Measurements from ENCODE around the gene ITPRIPL2.

ITPRIPL2 gene

DNA sequence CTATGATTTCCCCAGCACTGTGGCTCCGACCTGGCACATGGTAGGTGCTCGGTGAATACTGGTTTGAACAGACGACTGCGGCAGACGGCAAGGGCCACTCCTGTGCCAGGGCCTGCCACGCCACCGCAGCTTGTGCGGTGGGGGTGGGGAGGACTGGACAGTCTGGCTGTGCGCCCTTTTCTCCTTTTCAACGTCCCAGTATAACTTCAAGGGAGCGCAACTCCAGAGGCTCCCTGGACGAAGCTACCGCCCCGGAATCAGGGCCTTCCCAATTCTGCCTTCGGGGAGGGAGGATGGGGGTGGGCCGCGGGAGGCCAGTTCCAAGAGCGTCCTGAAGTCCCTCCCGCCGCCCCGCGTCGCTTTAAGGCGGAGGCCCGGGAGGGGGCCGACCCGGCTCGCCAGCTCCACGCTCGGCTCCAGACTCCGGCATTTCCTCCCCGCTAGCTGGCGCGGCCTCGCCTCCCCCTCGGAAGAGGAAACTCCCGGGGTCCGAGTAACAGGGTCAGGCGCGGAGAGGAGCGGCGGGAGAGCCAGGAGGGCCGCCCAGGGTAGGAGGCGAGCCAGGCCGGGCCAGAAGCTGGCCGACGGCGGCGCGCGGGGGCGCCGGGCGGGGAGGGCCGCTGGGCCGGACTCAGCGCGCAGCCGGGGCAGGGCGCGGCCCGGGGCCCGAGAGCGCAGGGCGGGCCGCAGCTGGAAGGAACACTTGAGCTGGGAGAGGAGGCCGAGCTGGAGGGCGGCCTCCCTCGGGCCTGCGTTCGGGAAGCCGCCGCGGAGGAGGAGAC is at the start of gene ITPRIPL2:
Gene ITPRIPL2, plus strand, starts transcription at position 388 of the 782 bp plus-strand sequence. CDS start 498 bp downstream, outside the sequence.
- DNase-seq: peak; percentile 90

GRCh38 chr16:19066988-19067348 is 46.8 kb upstream of the ITPRIPL2 start:
- DNase-seq: no peak

DNA sequence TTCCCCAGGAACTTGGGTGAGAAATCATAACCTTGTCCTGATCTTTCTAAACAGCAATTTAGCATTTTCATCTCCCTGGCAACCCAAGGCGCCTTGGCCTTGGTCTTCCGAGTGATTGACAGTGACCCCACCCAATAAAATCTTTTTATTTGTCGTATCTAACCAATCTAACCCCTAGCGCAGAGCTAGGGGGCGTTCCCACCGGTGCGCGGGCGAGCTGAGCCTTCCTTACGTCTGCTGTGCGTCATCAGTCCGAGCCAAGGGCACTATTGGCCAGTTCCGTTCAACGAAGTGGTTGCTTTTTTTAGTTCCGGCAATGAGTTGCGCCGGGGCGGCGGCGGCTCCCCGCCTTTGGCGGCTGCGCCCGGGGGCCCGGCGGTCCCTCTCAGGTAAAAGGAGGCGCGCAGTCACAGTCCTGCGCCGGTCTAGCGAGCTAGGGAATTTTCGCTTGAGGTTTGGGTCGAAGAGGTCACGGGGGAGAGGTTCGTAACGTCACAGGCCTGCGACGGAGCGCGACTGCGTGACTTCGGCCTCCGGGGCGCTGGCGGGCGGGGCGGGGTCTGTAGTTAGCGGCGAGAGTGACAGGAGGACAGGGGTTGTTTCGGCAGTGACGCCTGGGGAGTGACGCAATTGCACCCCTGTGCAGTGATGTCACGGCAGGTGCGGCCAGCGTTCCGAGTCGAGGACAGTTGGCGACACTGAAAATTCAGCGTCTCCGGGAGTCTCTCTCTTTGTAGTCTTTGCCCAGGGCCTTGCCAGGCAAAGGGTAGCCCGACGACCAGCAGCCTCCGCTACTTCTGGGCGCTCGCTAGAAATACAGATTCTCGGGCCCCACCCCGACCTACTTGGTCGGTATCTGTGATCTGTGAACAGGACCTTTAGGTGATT is 46.2 kb upstream of the ITPRIPL2 start, which contains the start of gene COQ7:
Gene COQ7, plus strand, starts transcription at position 266 of the 888 bp plus-strand sequence. Its CDS starts 51 bp downstream, at position 317.
- DNase-seq: peak; percentile 100

GRCh38 chr16:19068237-19068815 is 45.4 kb upstream of the ITPRIPL2 start:
- DNase-seq: no peak

DNA sequence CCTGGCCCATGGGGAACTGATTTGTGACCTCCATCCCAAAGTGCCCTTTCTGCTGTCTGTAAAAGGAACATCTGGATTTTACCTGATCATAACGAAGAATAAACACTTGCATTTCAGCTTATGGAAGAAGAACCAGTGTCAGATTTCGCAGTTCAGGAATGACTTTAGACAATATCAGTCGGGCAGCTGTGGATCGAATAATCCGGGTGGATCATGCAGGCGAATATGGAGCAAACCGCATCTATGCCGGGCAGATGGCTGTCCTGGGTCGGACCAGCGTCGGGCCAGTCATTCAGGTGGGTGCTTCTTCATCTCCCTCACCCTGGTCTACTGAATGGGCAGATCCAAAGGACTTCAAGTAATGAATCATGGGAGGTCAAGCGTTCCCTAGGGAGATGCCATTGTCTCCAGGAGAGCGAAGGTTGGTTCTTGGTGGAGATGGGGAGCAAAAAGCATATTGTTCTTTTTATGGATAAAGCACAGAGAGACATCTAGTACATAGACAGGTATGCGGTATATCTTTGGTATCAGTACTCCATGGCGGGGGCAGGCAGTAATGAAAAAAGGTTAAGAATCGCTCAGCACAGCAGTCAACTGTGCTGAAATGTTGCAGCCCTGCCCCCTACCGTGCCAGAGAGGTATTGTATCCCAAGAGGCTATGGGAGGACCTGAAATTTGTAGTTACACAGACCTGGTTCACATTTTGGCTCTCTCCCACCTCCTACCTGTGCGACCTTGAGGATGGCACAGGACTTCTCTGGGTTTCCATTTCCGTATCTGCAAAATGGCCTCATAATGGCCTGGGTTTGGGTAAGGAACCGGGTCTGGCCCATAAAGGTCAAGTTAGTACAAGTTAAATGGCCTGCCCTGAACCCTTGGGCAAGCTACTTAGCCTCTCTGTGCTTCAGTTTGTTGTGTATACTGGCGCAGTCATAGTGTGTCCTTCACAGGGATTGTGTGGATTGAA is 41.7 kb upstream of the ITPRIPL2 start:
- peak; percentile 48 for DNase-seq

DNA sequence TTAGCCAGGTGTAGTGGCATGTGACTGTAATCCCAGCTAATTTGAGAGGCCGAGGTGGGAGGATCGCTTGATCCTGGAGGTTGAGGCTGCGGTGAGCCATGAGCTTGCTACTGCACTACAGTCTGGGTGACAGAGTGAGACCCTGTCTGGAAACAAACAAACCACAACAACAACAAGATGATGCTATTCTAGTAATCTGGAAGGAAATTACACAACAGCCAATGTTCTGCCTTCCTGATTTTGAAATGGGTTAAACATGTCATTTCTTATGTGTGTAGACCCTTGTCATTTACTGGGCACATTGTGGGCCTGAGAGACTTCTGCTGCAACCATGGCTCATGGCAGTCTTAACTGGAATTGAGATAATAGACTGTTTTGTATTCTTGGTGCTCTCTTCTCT is 40.4 kb upstream of the ITPRIPL2 start:
- no peak for DNase-seq

DNA sequence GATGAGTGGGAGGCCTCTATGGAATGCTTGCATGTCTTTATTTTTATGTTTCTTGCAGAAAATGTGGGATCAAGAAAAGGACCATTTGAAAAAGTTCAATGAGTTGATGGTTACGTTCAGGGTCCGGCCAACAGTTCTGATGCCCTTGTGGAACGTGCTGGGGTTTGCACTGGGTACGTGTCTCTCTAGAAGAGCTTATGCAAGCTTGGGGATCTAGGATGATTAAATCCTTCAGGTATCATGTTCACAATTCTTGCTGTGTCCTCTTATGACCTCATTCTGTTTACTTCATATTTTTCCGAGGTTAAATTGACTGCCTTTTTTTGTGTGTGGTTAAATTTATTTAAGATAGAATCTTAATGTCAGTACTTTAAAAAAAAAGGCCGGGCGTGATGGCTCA is 39.9 kb upstream of the ITPRIPL2 start:
- DNase-seq: no peak

GRCh38 chr16:19075511-19075910 is 38.3 kb upstream of the ITPRIPL2 start:
- DNase-seq: no peak

DNA sequence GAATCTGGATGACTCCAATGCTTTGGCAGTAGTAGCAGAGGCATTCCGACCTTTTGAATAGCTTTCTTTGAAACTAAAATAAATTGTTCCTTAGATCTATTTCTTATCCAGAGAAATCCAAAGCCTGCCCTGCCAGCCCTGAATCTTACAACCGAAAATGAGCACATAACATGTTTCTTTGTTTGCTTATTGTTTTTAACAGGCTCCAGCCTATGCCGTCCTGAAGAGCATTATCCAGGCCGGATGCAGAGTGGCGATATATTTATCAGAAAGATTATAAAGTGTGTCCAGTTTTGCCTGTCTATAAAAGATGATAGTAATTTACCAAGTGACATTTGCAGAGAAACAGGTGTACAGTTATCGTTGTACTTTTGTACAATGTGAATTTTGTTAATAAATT is 35.9 kb upstream of the ITPRIPL2 start:
- DNase-seq: no peak

DNA sequence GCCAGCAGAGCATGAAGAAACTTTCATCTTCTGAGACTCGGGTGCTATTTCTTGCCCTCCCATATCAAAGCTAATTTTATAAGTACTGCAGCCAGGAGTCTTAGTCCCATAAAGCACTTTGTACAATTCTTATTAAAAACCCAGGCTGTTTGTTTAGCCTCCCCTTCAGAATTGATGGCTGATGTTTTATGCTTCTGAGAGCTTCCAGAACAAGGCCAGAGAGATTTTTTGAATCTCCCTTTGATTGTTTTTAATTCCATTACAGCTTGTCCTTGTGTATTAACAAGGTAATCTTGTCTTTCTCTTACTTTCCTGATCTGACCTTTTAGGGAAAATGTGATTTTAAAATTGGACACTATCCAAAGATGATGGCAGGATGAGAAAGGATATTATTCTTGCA is 30.1 kb upstream of the ITPRIPL2 start:
- no peak for DNase-seq

GRCh38 chr16:19084139-19084538 is 29.6 kb upstream of the ITPRIPL2 start:
- no peak for DNase-seq

DNA sequence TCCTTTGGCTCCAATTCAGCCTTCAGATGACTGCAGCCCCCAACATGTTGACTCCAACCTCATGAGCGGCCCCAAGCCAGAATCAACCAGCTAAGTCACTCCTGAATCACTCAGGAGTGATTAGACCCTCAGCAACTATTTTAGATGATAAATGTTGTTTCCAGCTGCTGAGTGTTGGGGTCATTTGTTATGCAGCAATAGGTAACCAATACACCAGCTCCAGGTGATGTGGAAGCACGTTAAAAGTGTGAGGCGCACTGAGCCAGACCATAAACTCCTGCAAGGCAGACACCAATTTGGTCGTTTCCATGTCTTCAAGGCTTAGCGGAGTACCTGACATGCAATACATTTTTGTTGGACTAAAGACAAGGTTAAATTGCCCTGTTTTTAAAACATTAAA is 28.9 kb upstream of the ITPRIPL2 start:
- no peak for DNase-seq

GRCh38 chr16:19085679-19086200 is 28.0 kb upstream of the ITPRIPL2 start:
- peak; percentile 42 for DNase-seq

GRCh38 chr16:19086322-19087199 is 27.2 kb upstream of the ITPRIPL2 start:
- DNase-seq: peak; percentile 93

DNA sequence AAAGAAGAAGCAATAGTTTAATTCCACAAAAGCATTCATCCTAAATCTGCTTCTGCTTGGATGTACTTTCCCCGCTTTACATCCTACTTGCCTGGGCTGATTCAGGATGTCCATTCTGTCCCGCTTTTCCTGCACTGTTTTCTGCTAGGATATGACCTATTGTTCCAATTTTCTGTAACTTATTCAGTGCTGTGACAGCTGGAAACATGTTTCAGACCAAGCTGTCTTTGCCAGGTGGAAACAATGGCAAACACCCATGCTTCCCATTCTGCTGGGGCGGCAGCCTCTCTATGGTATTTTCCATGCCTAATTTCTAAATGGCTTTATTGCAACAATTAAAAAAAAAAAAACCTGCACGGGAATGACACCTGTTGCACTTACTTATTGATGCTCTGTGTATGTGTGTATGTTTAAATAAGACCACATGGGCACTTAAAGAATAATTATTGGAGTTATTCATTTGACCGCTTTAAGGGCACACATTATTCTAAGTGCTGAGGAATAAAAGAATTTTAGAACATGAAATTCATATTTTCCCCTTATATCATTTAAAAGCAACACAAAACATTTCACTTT is 25.3 kb upstream of the ITPRIPL2 start:
- no peak for DNase-seq

DNA sequence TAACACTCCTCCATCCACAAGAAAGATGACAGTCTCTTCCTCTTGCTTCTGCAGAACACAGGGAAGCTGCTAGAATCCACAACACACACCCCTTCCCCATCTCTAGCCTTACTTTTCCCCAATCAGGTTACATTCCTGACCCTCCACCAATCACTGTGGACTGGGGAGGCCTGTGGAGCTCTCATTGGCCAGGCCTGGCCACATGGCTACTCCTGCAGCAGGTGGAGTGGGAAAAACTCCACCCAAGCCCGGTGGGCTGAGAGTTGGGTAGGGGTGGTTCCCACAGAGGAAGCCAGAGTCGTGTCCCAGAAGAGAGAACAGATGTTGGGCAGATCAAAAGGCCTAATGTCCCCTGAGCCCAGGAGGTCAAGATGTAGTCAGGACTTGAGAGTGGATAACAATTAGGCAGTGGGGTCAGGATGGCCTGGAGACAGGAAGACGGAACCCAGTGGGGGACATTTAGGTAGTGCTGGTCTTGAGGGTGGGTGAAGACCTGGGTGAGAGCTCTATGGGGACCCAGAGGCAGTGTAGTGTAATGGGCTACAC is 24.3 kb upstream of the ITPRIPL2 start:
- DNase-seq: no peak

DNA sequence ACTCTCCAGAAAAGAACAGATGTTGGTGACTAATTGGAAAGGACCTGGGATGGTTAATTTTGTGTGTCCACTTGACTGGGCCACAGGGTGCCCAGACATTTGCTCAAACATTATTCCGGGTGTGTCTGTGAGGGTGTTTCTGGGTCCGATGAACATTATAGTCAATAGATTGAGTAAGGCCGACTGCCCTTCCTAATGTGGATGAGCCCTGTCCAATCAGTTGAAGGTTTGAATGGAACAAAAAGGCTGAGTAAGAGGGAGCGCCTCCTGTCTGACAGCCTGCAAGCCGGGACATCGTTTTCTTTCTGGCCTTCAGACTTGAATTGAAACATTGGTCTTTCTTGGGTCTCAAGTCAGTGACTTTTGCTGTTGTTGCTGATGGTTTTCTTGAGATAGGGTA is 22.8 kb upstream of the ITPRIPL2 start:
- no peak for DNase-seq

DNA sequence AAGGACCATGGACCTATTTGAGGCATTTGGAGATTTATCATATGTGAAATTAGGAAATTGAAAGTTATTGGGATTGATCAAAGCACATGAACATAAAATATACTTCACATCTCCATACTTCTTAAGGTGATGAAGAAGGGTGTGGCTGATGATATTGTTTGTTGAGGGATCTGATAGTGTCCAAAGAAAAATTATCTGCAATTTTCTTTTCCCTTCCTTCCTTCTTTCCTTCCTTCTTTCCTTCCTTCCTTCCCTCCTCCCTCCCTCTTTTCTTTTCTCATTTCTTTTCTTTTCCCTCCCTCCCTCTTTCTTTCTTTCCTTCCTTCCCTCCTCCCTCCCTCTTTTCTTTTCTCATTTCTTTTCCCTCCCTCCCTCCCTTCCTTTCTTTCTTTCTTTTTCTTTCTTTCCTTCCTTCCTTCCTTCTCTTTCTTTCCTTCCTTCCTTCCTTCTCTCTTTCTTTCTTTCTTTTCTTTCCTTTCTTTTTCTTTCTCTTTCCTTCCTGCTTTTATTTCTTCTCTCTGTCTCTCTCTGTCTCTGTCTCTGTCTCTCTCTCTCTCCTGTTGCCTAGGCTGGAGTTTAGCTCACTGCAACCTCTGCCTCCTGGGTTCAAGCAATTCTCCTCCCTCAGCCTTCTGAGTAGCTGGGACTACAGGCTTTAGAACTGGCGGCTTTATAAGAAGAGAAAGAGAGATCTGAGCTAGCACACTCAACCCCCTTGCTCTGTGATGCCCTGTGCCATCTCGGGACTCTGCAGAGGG is 20.9 kb upstream of the ITPRIPL2 start:
- no peak for DNase-seq

Data from EL (cell line).